HG02973 (cell line): ENCODE measurements around the gene NEO1.
A peak's percentile ranks its signal among the peaks of the same experiment; 100 is the strongest.

Experiments
- ATAC-seq: cut with Tn5 transposase; IDR thresholded peaks from one replicate; pipeline ENCODE4 v1.9.1; 2021; ENCODE audit warnings: moderate library complexity; ENCODE audit not compliant: unreplicated experiment

The NEO1 gene

GRCh38 chr15:73028031-73028430 lies 24.2 kb upstream of the NEO1 start:
- no peak for ATAC-seq

GRCh38 chr15:73028831-73029451 lies 23.3 kb upstream of the NEO1 start:
- no peak for ATAC-seq

GRCh38 chr15:73030122-73030679 lies 22.1 kb upstream of the NEO1 start:
- no peak for ATAC-seq

- no peak for ATAC-seq
These were observed 20.6 kb upstream of the NEO1 start for GRCh38 chr15:73031648-73032047.

- no peak for ATAC-seq
These were observed 18.7 kb upstream of the NEO1 start for GRCh38 chr15:73033611-73034010.

GRCh38 chr15:73034221-73034620 lies 18.0 kb upstream of the NEO1 start:
- ATAC-seq: no peak

- no peak for ATAC-seq
These were observed 17.0 kb upstream of the NEO1 start for GRCh38 chr15:73035221-73035620.

GRCh38 chr15:73038220-73038619 lies 14.0 kb upstream of the NEO1 start:
- ATAC-seq: no peak

- no peak for ATAC-seq
These were observed 6.2 kb upstream of the NEO1 start for GRCh38 chr15:73046073-73046472.

GRCh38 chr15:73047882-73048281 lies 4.4 kb upstream of the NEO1 start:
- no peak for ATAC-seq

- ATAC-seq: no peak
These were observed 3.5 kb upstream of the NEO1 start for GRCh38 chr15:73048624-73049295.

GRCh38 chr15:73049564-73050215 lies 2.6 kb upstream of the NEO1 start:
- no peak for ATAC-seq

- ATAC-seq: no peak
These were observed 1.5 kb upstream of the NEO1 start for GRCh38 chr15:73050561-73051295.

GRCh38 chr15:73051391-73051806 lies 864 bp upstream of the NEO1 start:
- ATAC-seq: peak; percentile 10

GRCh38 chr15:73052653-73053397 lies 562 bp downstream of the NEO1 start:
- ATAC-seq: peak; percentile 6

GRCh38 chr15:73053398-73053723 lies 1.1 kb downstream of the NEO1 start:
- ATAC-seq: no peak

- no peak for ATAC-seq
These were observed 2.2 kb downstream of the NEO1 start for GRCh38 chr15:73054417-73054953.

GRCh38 chr15:73056460-73056859 lies 4.2 kb downstream of the NEO1 start:
- no peak for ATAC-seq

GRCh38 chr15:73058437-73058836 lies 6.2 kb downstream of the NEO1 start:
- ATAC-seq: no peak

GRCh38 chr15:73065114-73065513 lies 12.9 kb downstream of the NEO1 start:
- no peak for ATAC-seq
